Ishikawa (cell line): ENCODE data around the gene ARSA.

Experiments
- EGR1 ChIP-seq: IDR thresholded peaks from 2 replicates; pipeline ENCODE4 v1.6.1; 2012
- EP300 ChIP-seq: IDR thresholded peaks from 2 replicates; pipeline ENCODE4 v1.6.1; 2012; ENCODE audit warnings: borderline replicate concordance
- NFIC ChIP-seq: IDR thresholded peaks from 2 replicates; pipeline ENCODE4 v1.6.1; 2012
- RAD21 ChIP-seq: IDR thresholded peaks from 2 replicates; pipeline ENCODE4 v1.6.1; 2012; ENCODE audit warnings: low read depth
- REST ChIP-seq: IDR thresholded peaks from 2 replicates; pipeline ENCODE4 v1.6.1; 2012; ENCODE audit warnings: low read depth, mild to moderate bottlenecking
- TAF1 ChIP-seq: IDR thresholded peaks from 2 replicates; pipeline ENCODE4 v1.6.1; 2012; ENCODE audit warnings: low read depth, mild to moderate bottlenecking
- TCF12 ChIP-seq: IDR thresholded peaks from 2 replicates; pipeline ENCODE4 v1.6.1; 2012; ENCODE audit warnings: low read depth
- YY1 ChIP-seq: IDR thresholded peaks from 2 replicates; pipeline ENCODE4 v1.6.1; 2012; ENCODE audit warnings: low read depth
- ZBTB7A ChIP-seq: IDR thresholded peaks from 2 replicates; pipeline ENCODE4 v1.6.1; 2012; ENCODE audit warnings: low read depth
- TF ChIP-seq, protein P1 (sequence below): IDR thresholded peaks from 2 replicates; pipeline ENCODE4 v1.6.1; 2012

GRCh38 chr22:50610581-50610980 lies 17.4 kb downstream of the ARSA start:
- no peak for TF ChIP-seq TCF12
- no peak for TF ChIP-seq NFIC
- TF ChIP-seq EP300 = no peak
- no peak for TF ChIP-seq YY1
- TF ChIP-seq REST = no peak
- no peak for TF ChIP-seq TAF1
- no peak for TF ChIP-seq EGR1
- TF ChIP-seq ZBTB7A = no peak
- TF ChIP-seq, protein P1, sequence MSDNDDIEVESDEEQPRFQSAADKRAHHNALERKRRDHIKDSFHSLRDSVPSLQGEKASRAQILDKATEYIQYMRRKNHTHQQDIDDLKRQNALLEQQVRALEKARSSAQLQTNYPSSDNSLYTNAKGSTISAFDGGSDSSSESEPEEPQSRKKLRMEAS = no peak
- no peak for TF ChIP-seq RAD21
